ENCODE measurements around the gene HMOX1.

The HMOX1 gene

DNA sequence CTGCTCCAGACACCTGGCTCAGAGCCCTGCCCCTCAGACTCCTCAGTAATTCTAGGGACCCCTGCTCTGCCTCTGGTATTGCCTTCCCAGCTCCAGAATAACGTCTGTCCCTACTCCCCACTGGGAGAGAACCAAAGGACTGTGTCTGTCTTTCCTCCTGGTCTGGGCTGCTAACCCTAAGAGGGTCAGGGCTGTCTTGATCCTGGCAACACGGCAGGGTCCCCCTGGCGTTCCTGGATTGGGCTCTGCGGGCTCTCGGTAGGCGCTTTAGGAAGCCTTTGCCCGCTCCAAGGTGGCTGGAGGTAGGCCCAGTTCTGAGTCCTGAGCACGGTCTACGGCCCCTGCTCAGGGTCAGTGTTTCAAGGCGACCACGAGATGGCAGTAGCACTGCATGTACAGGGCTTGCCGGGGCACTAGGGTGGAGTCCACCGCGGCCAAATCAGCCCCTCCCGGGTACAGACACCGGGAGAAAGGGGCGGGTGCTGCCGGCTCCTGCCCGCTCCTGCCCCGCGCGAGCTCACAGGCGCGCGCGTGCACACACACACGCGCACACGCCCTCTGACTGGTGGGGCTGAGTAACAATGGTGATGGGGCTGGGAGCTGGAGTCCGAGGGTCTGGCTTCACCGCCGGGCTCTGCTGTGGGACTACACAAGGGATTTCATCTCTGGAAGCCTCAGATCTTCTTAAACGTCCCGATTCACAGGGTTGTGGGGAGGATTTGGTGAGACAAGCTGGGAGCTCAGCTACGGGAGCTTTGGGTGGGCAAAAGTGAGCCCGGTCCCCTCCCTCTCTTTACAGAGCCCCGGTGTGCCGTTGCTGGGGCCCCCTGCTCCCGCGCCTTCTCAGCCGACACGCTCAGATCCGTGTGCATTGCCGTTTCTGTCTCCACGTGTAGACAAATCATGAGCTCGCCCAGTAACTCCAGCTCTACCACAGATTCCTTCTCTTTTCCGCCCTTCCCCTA is 30.1 kb upstream of the HMOX1 start:
- TF ChIP-seq, protein P1, sequence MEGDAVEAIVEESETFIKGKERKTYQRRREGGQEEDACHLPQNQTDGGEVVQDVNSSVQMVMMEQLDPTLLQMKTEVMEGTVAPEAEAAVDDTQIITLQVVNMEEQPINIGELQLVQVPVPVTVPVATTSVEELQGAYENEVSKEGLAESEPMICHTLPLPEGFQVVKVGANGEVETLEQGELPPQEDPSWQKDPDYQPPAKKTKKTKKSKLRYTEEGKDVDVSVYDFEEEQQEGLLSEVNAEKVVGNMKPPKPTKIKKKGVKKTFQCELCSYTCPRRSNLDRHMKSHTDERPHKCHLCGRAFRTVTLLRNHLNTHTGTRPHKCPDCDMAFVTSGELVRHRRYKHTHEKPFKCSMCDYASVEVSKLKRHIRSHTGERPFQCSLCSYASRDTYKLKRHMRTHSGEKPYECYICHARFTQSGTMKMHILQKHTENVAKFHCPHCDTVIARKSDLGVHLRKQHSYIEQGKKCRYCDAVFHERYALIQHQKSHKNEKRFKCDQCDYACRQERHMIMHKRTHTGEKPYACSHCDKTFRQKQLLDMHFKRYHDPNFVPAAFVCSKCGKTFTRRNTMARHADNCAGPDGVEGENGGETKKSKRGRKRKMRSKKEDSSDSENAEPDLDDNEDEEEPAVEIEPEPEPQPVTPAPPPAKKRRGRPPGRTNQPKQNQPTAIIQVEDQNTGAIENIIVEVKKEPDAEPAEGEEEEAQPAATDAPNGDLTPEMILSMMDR (IDR thresholded peaks at IDR 0.05; ENCODE audit: low read depth, low read length, missing control alignments), result peak; percentile 87
- peak; percentile 75 for DNase-seq (ENCODE audit: low read depth)
- peak overlapping the region; percentile 50 for H3K4me3 ChIP-seq (ENCODE audit: low read depth, low read length)

DNA sequence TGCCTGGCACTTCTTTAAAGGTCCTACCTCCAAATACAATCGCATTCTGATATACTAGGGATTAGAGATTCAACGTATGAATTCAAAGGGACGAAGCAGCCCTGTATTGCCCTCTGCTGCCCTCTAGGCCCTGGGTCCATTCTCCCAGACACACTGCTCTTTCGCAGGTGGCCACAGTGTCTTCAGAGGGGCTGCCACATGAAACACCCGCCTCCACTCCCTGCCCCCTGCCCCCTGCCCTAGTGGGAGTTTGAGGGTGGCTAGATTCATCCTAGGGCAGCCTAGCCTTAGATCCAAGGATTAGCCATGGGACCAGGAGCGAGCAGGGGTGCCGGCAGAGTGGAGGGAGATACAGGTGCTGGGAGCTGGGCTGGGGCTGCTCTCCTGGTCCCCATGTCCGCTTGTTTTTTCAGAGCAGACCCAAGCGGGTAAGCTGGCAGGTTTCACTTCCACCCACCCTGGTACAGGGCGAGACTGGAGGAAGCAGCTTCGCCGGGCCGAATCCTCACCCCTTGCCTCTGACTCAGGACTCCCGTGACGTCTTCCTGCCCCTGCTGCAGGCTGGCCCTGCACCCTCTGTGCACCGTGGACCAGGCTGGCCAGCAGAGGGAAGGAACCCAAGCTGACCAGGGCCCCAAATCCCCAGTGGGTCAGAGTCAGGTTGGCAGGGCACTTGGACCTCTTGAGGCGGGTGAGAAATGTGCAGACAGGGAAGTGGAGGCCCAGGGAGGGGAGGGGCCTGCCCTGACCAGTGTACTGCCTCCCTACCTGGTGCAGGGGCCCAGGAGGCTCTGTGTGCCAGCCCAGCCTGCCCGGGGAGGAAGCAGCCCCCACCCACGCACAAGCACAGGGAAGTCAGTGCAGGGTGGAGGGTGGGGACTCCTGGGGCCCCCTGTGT is 28.4 kb upstream of the HMOX1 start:
- TF ChIP-seq, protein P1 (IDR thresholded peaks at IDR 0.05; ENCODE audit: low read depth, low read length, missing control alignments), result peak; percentile 45
- H3K4me3 ChIP-seq (ENCODE audit: low read depth, low read length), result no peak overlapping the region
- DNase-seq (ENCODE audit: low read depth), result no peak

DNA sequence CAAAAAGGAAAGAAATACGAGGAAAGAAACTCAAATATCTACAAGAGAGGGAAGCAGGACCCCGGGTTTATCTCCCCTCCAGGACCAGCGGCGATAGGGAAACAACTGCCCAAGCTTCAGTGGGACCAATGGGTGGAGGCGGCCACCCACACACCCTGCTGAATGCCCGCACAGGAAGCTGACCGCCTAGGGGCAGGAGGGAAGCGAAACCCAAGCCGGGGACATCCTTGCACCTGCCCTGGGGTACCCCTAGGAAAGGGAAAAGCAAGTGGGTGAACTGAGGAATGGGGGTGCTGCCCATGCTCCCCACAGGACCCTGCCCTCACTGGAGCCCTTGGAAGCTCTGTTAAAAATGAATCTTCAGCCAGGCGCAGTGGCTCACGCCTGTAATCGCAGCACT is 27.6 kb upstream of the HMOX1 start:
- no peak for DNase-seq (ENCODE audit: low read depth)
- H3K4me3 ChIP-seq (ENCODE audit: low read depth, low read length), result no peak overlapping the region
- TF ChIP-seq, protein P1 (IDR thresholded peaks at IDR 0.05; ENCODE audit: low read depth, low read length, missing control alignments), result no peak

DNA sequence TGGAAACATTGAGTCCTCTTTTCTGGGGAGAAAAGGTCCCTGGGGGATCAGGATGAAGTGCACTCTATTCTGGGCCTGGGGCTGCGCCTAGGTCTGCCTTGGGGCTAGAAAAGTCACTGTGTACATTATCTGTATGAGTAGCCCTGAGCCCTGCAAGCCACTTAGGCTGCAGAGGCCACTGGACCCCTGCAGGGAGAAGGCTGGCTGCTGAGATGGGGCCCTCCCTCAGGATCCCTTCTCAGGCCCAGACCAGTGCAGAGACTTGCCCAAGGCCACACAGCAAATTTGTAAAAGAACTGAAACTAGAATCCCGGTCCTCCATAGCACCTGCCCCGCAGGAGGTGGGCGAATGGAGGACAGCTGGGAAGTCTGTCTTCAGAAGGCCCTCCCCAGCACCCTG is 26.8 kb upstream of the HMOX1 start:
- no peak for DNase-seq (ENCODE audit: low read depth)
- TF ChIP-seq, protein P1 (IDR thresholded peaks at IDR 0.05; ENCODE audit: low read depth, low read length, missing control alignments), result no peak
- no peak overlapping the region for H3K4me3 ChIP-seq (ENCODE audit: low read depth, low read length)

DNA sequence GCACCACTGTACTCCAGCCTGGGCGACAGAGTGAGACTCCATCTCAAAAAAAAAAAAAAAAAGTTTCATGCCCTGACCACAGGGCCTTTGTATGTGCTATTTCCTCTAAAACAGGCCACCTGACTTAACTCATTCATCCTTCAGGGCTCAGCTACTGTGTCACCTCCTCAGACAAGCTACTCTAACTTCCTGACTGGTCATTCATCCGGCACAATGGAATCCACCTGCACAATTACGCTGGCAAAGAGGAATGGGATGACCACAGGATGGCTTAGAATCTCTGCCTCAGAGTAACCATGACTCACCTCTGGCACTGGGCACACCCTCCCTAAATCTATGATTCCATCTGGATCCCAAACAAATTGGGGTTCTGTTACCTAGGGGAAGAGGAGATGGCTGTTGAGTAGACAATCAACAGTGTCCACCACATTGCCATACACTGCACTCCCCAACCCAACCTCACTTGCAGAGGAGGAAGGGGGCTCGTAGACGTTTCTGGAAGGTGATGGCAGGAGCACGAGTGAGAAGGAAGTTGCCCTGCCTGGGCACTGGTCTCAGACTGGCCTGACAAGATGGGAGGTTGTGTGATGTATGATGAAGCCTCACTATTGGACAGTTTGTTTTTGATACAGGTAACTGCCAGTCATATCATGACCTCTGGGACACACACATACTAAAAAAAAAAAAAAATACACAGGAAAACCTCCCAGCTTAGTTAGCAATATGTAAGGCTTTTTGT is 22.8 kb upstream of the HMOX1 start:
- no peak overlapping the region for H3K4me3 ChIP-seq (ENCODE audit: low read depth, low read length)
- TF ChIP-seq, protein P1 (IDR thresholded peaks at IDR 0.05; ENCODE audit: low read depth, low read length, missing control alignments), result no peak
- no peak for DNase-seq (ENCODE audit: low read depth)

DNA sequence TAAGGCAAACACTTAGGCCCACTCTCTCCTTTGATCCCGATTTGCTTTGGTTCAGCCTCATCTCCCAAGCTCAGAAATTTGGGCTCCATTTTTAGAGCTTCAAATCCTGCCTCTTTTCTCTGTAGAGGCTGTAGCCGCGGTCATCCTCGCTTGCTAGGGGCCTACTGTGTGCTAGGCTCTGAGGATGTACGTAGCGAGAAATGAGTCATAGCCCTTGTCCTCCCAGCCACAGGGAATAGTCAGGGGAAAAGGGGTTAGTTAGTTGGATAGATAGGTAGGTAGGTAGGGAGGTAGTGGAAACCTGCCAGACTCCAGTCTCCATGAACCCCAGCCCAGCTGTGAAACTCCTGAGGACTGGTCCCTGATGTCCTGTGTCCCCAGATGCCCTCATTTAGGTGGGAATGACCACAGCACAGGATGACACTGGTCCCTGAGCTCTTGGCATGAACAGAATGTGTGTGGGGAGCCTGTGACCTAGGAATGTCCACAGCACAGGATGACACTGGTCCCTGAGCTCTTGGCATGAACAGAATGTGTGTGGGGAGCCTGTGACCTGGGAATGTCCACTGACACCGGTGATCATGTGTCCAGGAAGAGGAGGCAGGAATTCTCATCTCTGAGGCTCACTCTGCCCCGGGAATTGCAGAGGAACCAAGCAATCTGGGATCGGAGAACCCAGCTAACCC is 21.4 kb upstream of the HMOX1 start:
- TF ChIP-seq, protein P1 (IDR thresholded peaks at IDR 0.05; ENCODE audit: low read depth, low read length, missing control alignments), result no peak
- no peak for DNase-seq (ENCODE audit: low read depth)
- no peak overlapping the region for H3K4me3 ChIP-seq (ENCODE audit: low read depth, low read length)

Measured in GM12864 (cell line).